Superior temporal gyrus (tissue), 1 donor: ENCODE results near the gene THOC1.
"Not testable (repeated sequence)": the region's sequence is repeated elsewhere in the genome, so short reads cannot be mapped to it uniquely, and the experiment has no call there.

Experiments used
- DNase-seq: peaks from one replicate; pipeline ENCODE4 v3.0.0-alpha.2; 2016; ENCODE audit errors: extremely low spot score

Gene THOC1

GRCh38 chr18:267688-268552 is at the start of gene THOC1:
THOC1 (minus strand) TSS chr18:268047; CDS start chr18:268019, 28 bp downstream.
- DNase-seq, result peak; percentile 96

GRCh38 chr18:317618-318017 is 49.8 kb upstream of the THOC1 start:
- no peak for DNase-seq

GRCh38 chr18:316393-316792 is 48.5 kb upstream of the THOC1 start:
- DNase-seq, result no peak

GRCh38 chr18:313931-314330 is 46.1 kb upstream of the THOC1 start:
- DNase-seq, result no peak

- no peak for DNase-seq
These were observed 44.6 kb upstream of the THOC1 start for GRCh38 chr18:312415-312814.

- no peak for DNase-seq
These were observed 42.2 kb upstream of the THOC1 start for GRCh38 chr18:310042-310441.

- DNase-seq, result not testable (repeated sequence)
These were observed 40.2 kb upstream of the THOC1 start for GRCh38 chr18:308086-308485.

- no peak for DNase-seq
These were observed 38.9 kb upstream of the THOC1 start for GRCh38 chr18:306608-307255.

GRCh38 chr18:305003-305501 is 37.2 kb upstream of the THOC1 start:
- no peak for DNase-seq

- DNase-seq, result no peak
These were observed 35.8 kb upstream of the THOC1 start for GRCh38 chr18:303607-304006.

- DNase-seq, result no peak
These were observed 35.2 kb upstream of the THOC1 start for GRCh38 chr18:303011-303410.

- DNase-seq, result no peak
These were observed 34.2 kb upstream of the THOC1 start for GRCh38 chr18:302097-302496.

GRCh38 chr18:297936-298335 is 30.1 kb upstream of the THOC1 start:
- no peak for DNase-seq

- no peak for DNase-seq
These were observed 28.1 kb upstream of the THOC1 start for GRCh38 chr18:295756-296490.

- no peak for DNase-seq
These were observed 26.7 kb upstream of the THOC1 start for GRCh38 chr18:294566-294965.

GRCh38 chr18:293536-293935 is 25.7 kb upstream of the THOC1 start:
- peak; percentile 17 for DNase-seq

GRCh38 chr18:292271-292670 is 24.4 kb upstream of the THOC1 start:
- no peak for DNase-seq

- not testable (repeated sequence) for DNase-seq
These were observed 22.1 kb upstream of the THOC1 start for GRCh38 chr18:289970-290369.

- no peak for DNase-seq
These were observed 21.2 kb upstream of the THOC1 start for GRCh38 chr18:289026-289425.

- DNase-seq, result peak; percentile 76
These were observed 18.9 kb upstream of the THOC1 start for GRCh38 chr18:286515-287310.

GRCh38 chr18:285817-286216 is 18.0 kb upstream of the THOC1 start:
- DNase-seq, result no peak
